Hepatocyte (in vitro differentiated cells): ENCODE measurements around the gene COMMD8. TPM values are rescaled to one million over a fixed set of nuclear protein-coding genes. Genes with fewer than 3 reads are reported as not detected.

Experiments
- DNase-seq: peaks from one replicate; pipeline ENCODE4 v3.0.0-alpha.2; 2016; ENCODE audit warnings: low spot score
- H2AFZ ChIP-seq: fragments of 200-600 bp; sonication (generic); 2 replicates; pipeline ENCODE4 v1.6.0; 2016; ENCODE audit warnings: antibody characterized with exemption, mild to moderate bottlenecking
- H3K27ac ChIP-seq: fragments of 200-600 bp; sonication (generic); 2 replicates; pipeline ENCODE4 v1.5.1; 2016; ENCODE audit warnings: mild to moderate bottlenecking
- H3K27me3 ChIP-seq: fragments of 200-600 bp; sonication (generic); 2 replicates; pipeline ENCODE4 v1.6.1; 2016
- H3K36me3 ChIP-seq: fragments of 200-600 bp; sonication (generic); replicated peaks from 2 replicates; pipeline ENCODE4 v1.5.1; 2016; ENCODE audit warnings: low read depth; ENCODE audit not compliant: insufficient read depth
- H3K4me1 ChIP-seq: fragments of 200-600 bp; sonication (generic); 2 replicates; pipeline ENCODE4 v1.5.1; 2016; ENCODE audit warnings: mild to moderate bottlenecking, moderate library complexity; ENCODE audit not compliant: insufficient read depth
- H3K4me2 ChIP-seq: fragments of 200-600 bp; sonication (generic); 2 replicates; pipeline ENCODE4 v1.6.0; 2016
- H3K4me3 ChIP-seq: fragments of 200-600 bp; sonication (generic); 2 replicates; pipeline ENCODE4 v1.5.1; 2016; ENCODE audit warnings: mild to moderate bottlenecking
- H3K79me2 ChIP-seq: fragments of 200-600 bp; sonication (generic); 2 replicates; pipeline ENCODE4 v1.6.0; 2017; ENCODE audit warnings: mild to moderate bottlenecking
- H3K9me2 ChIP-seq: fragments of 200-600 bp; sonication (generic); replicated peaks from 2 replicates; pipeline ENCODE4 v1.6.0; 2017; ENCODE audit warnings: mild to moderate bottlenecking; ENCODE audit not compliant: insufficient read depth
- H3K9me3 ChIP-seq: fragments of 200-600 bp; sonication (generic); 2 replicates; pipeline ENCODE4 v1.5.1; 2016; ENCODE audit warnings: low read depth, mild to moderate bottlenecking
- H4K20me1 ChIP-seq: fragments of 200-600 bp; sonication (generic); 2 replicates; pipeline ENCODE4 v1.6.0; 2016; ENCODE audit warnings: mild to moderate bottlenecking; ENCODE audit not compliant: insufficient read depth, poor library complexity, severe bottlenecking
- CTCF ChIP-seq: fragments of 200-600 bp; sonication (generic); IDR thresholded peaks from 2 replicates; pipeline ENCODE4 v1.5.1; 2016; ENCODE audit warnings: antibody characterized with exemption, mild to moderate bottlenecking; ENCODE audit not compliant: poor library complexity
- EZH2 ChIP-seq: fragments of 200-600 bp; sonication (generic); IDR thresholded peaks from 2 replicates; pipeline ENCODE4 v1.6.1; 2016; ENCODE audit warnings: antibody characterized with exemption, mild to moderate bottlenecking, borderline replicate concordance
- EZH2phosphoT487 ChIP-seq: fragments of 200-600 bp; sonication (generic); IDR thresholded peaks from one replicate; pipeline ENCODE4 v1.6.1; 2018; ENCODE audit warnings: antibody characterized with exemption, mild to moderate bottlenecking, low read depth, moderate library complexity; ENCODE audit not compliant: unreplicated experiment, severe bottlenecking
- WGBS: methylation state at CpG from one replicate; pipeline ENCODE4 v1.1.6; 2016; ENCODE audit warnings: low lambda C conversion rate; ENCODE audit errors: missing lambda C conversion rate; 5-methylcytosine and 5-hydroxymethylcytosine counted together
- polyA plus RNA-seq: library from polyadenylated mRNA; unstranded; fragments of >200 nt; fragmentation: Nextera tagmentation; extraction: Ambion mirVana; gene quantifications from 2 replicates; pipeline ENCODE4 v1.2.1, GENCODE V29; 2016
- total RNA-seq: library from RNA; depleted of rRNA; stranded (reverse); fragments of >200 nt; gene quantifications from 2 replicates; pipeline ENCODE4 v1.2.3, GENCODE V29; 2014

COMMD8 gene
- total and polyA plus RNA-seq, 2 experiments from 2014 or later = 32.8 to 43.9 TPM

GRCh38 chr4:47442980-47443379 lies 20.5 kb downstream of the COMMD8 start:
- Histone ChIP-seq H3K4me3 (no peak overlapping the region), H3K79me2 (no peaks in the 10 kb centered on the region), H3K27ac (no peak overlapping the region), H3K9me3 (no peaks in the 10 kb centered on the region), H3K4me2 (no peak overlapping the region), H2AFZ (no peak overlapping the region), H3K36me3 (no peaks in the 10 kb centered on the region), H3K9me2 (no peaks in the 10 kb centered on the region), H3K4me1 (no peaks in the 10 kb centered on the region), H3K27me3 (no peaks in the 10 kb centered on the region), H4K20me1 (no peaks in the 10 kb centered on the region)
- TF ChIP-seq CTCF (no peak), EZH2 (no peak), EZH2phosphoT487 (no peak)
- WGBS = 89% methylated on average over 5 of the region's 5 CpGs
- no peak for DNase-seq

GRCh38 chr4:47434931-47435330 lies 28.6 kb downstream of the COMMD8 start:
- Histone ChIP-seq H2AFZ (no peak overlapping the region), H3K9me2 (no peaks in the 10 kb centered on the region), H3K4me2 (no peak overlapping the region), H3K4me1 (no peaks in the 10 kb centered on the region), H3K79me2 (no peaks in the 10 kb centered on the region), H4K20me1 (no peaks in the 10 kb centered on the region), H3K4me3 (no peak overlapping the region), H3K27me3 (no peaks in the 10 kb centered on the region), H3K9me3 (no peaks in the 10 kb centered on the region), H3K27ac (no peak overlapping the region), H3K36me3 (no peaks in the 10 kb centered on the region)
- DNase-seq = no peak
- TF ChIP-seq EZH2 (no peak), EZH2phosphoT487 (no peak), CTCF (no peak)

- no peak for DNase-seq
- Histone ChIP-seq H3K4me3 (no peak overlapping the region), H3K4me1 (no peaks in the 10 kb centered on the region), H4K20me1 (no peaks in the 10 kb centered on the region), H3K27me3 (no peaks in the 10 kb centered on the region), H3K27ac (no peak overlapping the region), H3K79me2 (no peaks in the 10 kb centered on the region), H3K4me2 (no peak overlapping the region), H2AFZ (no peak overlapping the region), H3K9me2 (no peaks in the 10 kb centered on the region), H3K36me3 (no peaks in the 10 kb centered on the region), H3K9me3 (no peaks in the 10 kb centered on the region)
- TF ChIP-seq CTCF = no peak
- no peak for TF ChIP-seq EZH2phosphoT487
- TF ChIP-seq EZH2 = no peak
- 72% methylated on average over 1 of the region's 1 CpG for WGBS
Observed at GRCh38 chr4:47432749-47433148, 30.8 kb downstream of the COMMD8 start.

GRCh38 chr4:47427935-47428334 lies 35.6 kb downstream of the COMMD8 start:
- Histone ChIP-seq H3K9me3 (no peaks in the 10 kb centered on the region), H3K4me1 (no peaks in the 10 kb centered on the region), H3K27me3 (no peaks in the 10 kb centered on the region), H3K27ac (no peak overlapping the region), H3K4me2 (no peak overlapping the region), H3K36me3 (no peaks in the 10 kb centered on the region), H3K9me2 (no peaks in the 10 kb centered on the region), H3K79me2 (no peaks in the 10 kb centered on the region), H3K4me3 (no peak overlapping the region), H2AFZ (no peak overlapping the region), H4K20me1 (no peaks in the 10 kb centered on the region)
- no peak for TF ChIP-seq EZH2phosphoT487
- TF ChIP-seq EZH2 = no peak
- TF ChIP-seq CTCF = no peak
- no peak for DNase-seq
- 85% methylated on average over 2 of the region's 2 CpGs for WGBS
